8988T (cell line): ENCODE results near the gene ZBTB6.
A peak's percentile ranks its signal among the peaks of the same experiment; 100 is the strongest.

Source experiments
- DNase-seq: peaks from one replicate; pipeline ENCODE4 v3.0.0; 2011

Gene ZBTB6

GRCh38 chr9:122912964-122913673 is at the start of gene ZBTB6:
Gene ZBTB6, minus strand, starts transcription at chr9:122913323. Its CDS starts 1,251 bp downstream, at chr9:122912072.
- peak; percentile 40 for DNase-seq

- no peak for DNase-seq
Observed at GRCh38 chr9:122961139-122961538, 48.0 kb upstream of the ZBTB6 start.

GRCh38 chr9:122955961-122956360 is 42.8 kb upstream of the ZBTB6 start:
- no peak for DNase-seq

- DNase-seq: no peak
Observed at GRCh38 chr9:122954253-122954691, 41.1 kb upstream of the ZBTB6 start.

- no peak for DNase-seq
Observed at GRCh38 chr9:122951056-122951455, 37.9 kb upstream of the ZBTB6 start.

- DNase-seq: no peak
Observed at GRCh38 chr9:122950263-122950662, 37.1 kb upstream of the ZBTB6 start.

- no peak for DNase-seq
Observed at GRCh38 chr9:122949696-122950095, 36.6 kb upstream of the ZBTB6 start.

- DNase-seq: no peak
Observed at GRCh38 chr9:122948313-122948712, 35.2 kb upstream of the ZBTB6 start.

- DNase-seq: no peak
Observed at GRCh38 chr9:122946461-122947005, 33.4 kb upstream of the ZBTB6 start.

- no peak for DNase-seq
Observed at GRCh38 chr9:122944960-122945888, 32.1 kb upstream of the ZBTB6 start.

GRCh38 chr9:122941582-122942234 is 28.6 kb upstream of the ZBTB6 start:
- no peak for DNase-seq

- peak; percentile 86 for DNase-seq
Observed at GRCh38 chr9:122940749-122941581, 27.8 kb upstream of the ZBTB6 start, which contains the start of gene RABGAP1. Gene RABGAP1, plus strand, starts transcription at chr9:122941020. Its CDS starts 16,040 bp downstream, at chr9:122957060.

- no peak for DNase-seq
Observed at GRCh38 chr9:122940454-122940748, 27.3 kb upstream of the ZBTB6 start.

GRCh38 chr9:122939601-122940000 is 26.5 kb upstream of the ZBTB6 start:
- DNase-seq: no peak

- no peak for DNase-seq
Observed at GRCh38 chr9:122936883-122937282, 23.8 kb upstream of the ZBTB6 start.

- no peak for DNase-seq
Observed at GRCh38 chr9:122936464-122936863, 23.3 kb upstream of the ZBTB6 start.

- peak; percentile 85 for DNase-seq
Observed at GRCh38 chr9:122931226-122932121, 18.4 kb upstream of the ZBTB6 start, which contains the start of gene ZBTB26. Gene ZBTB26, minus strand, starts transcription at chr9:122931512. Its CDS starts 11,578 bp downstream, at chr9:122919934.

- no peak for DNase-seq
Observed at GRCh38 chr9:122930541-122931225, 17.6 kb upstream of the ZBTB6 start.

- no peak for DNase-seq
Observed at GRCh38 chr9:122929796-122930354, 16.8 kb upstream of the ZBTB6 start.

GRCh38 chr9:122923947-122924346 is 10.8 kb upstream of the ZBTB6 start:
- DNase-seq: no peak
